AG10803 (cell line): Measurements from ENCODE around the gene RMND5B.

Experiments
- DNase-seq: peaks from one replicate; pipeline ENCODE4 v3.0.0; 2010; ENCODE audit warnings: low read depth
- H3K4me3 ChIP-seq: 2 replicates; pipeline ENCODE4 v1.5.1; 2011; ENCODE audit warnings: mild to moderate bottlenecking, low read length, control low read depth
- TF ChIP-seq, protein P1 (sequence below): conservative IDR thresholded peaks from 2 replicates; pipeline ENCODE4 v1.5.1; 2011; ENCODE audit warnings: mild to moderate bottlenecking, low read length, control low read depth, inconsistent platforms

RMND5B gene

DNA sequence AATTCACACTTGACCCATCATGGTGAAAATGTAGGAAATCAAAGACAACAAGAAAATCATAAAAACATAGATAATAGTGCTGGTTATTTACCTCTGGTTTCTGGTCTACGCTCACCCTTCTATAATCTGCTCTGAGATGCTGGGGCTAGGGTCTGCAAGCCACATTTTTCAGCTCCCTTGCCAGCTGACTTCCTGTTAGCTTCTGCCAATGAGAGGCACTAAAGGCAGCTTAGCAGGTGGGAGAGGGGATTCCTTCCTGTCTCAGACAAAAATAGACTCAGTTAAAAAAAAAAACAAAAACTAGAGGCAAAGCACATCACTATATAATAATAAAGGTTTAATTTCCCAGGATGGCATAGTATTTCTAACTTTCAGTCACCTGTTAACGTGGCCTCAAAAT is 37.7 kb upstream of the RMND5B start:
- H3K4me3 ChIP-seq = no peak overlapping the region
- DNase-seq = no peak
- TF ChIP-seq, protein P1, sequence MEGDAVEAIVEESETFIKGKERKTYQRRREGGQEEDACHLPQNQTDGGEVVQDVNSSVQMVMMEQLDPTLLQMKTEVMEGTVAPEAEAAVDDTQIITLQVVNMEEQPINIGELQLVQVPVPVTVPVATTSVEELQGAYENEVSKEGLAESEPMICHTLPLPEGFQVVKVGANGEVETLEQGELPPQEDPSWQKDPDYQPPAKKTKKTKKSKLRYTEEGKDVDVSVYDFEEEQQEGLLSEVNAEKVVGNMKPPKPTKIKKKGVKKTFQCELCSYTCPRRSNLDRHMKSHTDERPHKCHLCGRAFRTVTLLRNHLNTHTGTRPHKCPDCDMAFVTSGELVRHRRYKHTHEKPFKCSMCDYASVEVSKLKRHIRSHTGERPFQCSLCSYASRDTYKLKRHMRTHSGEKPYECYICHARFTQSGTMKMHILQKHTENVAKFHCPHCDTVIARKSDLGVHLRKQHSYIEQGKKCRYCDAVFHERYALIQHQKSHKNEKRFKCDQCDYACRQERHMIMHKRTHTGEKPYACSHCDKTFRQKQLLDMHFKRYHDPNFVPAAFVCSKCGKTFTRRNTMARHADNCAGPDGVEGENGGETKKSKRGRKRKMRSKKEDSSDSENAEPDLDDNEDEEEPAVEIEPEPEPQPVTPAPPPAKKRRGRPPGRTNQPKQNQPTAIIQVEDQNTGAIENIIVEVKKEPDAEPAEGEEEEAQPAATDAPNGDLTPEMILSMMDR = no peak

DNA sequence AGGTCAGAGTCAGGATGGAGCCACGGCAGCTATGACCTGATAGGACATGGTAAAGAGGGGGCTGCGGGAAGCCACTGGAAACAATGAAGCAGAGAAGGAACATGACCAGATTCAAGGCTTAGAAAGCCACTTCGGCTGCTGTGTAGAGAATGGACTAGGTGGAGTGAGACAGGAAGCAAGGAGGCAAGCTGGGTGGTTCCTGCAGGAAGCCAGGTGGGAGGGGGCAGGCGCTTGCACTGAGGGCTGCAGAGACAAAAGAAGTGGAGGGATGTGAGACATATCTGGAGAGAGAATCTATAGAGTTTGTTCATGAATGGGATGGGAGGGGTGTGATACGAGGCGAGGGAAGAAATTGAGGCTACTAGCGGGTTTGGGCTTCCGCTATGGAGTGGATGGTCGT is 36.5 kb upstream of the RMND5B start:
- H3K4me3 ChIP-seq = no peak overlapping the region
- DNase-seq = no peak
- TF ChIP-seq, protein P1 = no peak

DNA sequence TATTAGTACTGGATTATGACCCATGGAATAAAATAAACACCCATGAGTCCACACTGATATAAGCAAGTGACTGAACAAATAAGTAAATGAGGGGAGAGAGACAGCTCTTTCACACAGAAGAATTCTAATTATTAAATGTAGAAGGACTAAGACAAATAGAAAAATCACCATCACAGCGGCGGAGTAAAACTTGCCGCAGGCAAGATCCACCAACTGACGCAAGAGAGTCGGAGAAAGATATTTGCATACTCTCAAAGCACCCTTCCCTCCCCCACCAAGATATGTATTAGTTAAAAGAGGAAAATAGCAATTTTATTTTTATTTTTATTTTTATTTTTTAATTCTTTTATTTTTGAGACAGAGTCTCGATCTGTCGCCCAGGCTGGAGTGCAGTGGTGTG is 32.1 kb upstream of the RMND5B start:
- TF ChIP-seq, protein P1 = no peak
- DNase-seq = no peak
- H3K4me3 ChIP-seq = no peak overlapping the region

DNA sequence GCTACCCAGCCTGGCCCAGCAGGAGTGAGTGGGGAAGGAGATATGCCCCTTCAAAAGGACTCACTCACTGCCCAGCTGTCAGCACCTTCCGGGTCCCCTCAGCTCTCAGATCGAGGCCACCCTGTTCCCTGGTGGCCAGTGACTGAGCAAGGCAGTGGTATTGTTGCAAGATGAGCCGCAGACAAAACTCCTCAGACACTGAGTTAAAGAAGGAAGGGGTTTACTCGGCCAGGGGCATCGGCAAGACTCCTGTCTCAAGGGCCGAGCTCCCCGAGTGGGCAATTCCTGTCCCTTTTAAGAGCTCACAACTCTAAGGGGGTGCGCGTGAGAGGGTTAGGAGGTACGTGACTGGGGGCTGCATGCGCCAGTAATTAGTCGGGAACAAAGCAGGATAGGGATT is 27.2 kb upstream of the RMND5B start:
- no peak overlapping the region for H3K4me3 ChIP-seq
- TF ChIP-seq, protein P1 = no peak
- DNase-seq = no peak

DNA sequence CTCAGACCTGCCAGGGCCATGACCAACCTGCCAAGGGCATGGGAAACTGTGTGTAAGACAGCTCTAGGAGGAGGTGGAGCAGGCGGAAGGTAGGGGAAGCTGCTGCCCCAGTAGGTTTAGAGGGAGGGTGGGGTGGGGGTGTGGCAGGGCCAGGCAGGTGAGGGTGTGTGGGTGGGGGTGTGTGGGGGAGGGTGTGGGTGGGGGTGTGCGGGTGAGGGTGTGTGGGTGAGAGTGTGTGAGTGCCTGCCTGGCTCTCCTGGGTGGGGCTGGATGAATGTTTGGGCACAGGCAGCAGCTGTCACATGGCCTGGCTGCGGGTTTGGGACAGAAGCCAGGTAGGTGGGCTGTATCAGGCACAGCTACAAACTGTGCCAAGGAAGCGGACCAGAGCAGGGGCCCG is 26.3 kb upstream of the RMND5B start:
- no peak overlapping the region for H3K4me3 ChIP-seq
- TF ChIP-seq, protein P1 = no peak
- no peak for DNase-seq

DNA sequence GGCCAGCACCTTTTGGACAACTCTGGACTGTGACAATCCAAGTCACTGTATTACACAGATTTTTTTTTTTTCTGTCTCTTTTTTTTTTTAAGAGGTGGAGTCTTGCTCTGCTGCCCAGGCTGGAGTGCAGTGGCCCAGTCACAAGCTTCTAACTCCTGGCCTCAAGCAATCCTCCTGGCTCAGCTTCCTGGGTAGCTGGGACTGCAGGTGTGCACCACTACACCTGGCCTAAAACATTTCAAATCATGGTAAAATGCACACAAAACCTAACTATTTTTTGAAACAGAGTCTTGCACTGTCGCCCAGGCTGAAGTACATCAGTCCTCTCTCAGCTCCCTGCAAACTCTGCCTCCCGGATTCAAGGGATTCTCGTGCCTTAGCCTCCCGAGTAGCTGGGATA is 24.7 kb upstream of the RMND5B start:
- H3K4me3 ChIP-seq = no peak overlapping the region
- TF ChIP-seq, protein P1 = no peak
- DNase-seq = no peak

DNA sequence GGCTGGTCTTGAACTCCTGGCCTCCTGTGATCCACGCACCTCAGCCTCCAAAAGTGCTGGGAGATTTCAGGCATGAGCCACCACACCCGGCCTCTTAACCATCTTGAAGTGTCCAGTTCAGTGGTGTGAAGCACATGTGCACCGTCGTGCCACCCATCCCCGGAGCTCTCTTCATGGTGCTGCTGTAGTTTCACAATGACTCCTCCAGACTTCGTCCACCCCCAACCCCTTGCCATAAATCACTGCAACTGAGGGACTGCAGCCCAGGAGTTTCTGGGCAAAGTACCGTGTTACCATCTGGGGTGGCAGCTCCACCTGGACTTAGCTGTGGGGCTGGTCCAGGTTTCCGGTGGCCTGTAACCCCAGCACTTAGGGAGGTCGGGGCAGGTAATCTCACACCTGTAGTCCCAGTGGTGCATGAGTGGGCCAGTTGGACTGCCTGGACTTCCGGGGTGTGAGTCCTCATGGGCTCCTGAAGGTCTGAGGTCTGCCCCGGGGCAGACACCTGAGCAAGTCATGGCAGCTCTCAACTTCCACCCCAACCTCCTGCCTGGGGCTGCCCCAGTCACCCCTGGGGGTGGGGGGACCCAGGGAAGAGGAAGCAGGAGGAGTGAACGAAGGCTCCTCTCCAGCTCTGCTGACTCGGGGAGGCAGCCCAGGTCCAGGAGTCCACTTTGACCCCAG is 24.1 kb upstream of the RMND5B start:
- no peak overlapping the region for H3K4me3 ChIP-seq
- no peak for DNase-seq
- TF ChIP-seq, protein P1 = no peak
